Measurements from ENCODE around the gene FUT6.
A peak's percentile ranks its signal among the peaks of the same experiment; 100 is the strongest.

FUT6 gene

GRCh38 chr19:5805462-5806132 is 33.9 kb downstream of the FUT6 start:
- no peak overlapping the region for H3K9ac ChIP-seq (ENCODE audit: low read length in 5 of 5)
- H3K27me3 ChIP-seq (ENCODE audit: control insufficient read depth in 5 of 5, insufficient read depth in 4 of 5, low read length in 5 of 5): peaks cover 17 to 45% (median 32%) of the 10 kb centered on the region in 5 donors
- no peak overlapping the region for H3K4me3 ChIP-seq (ENCODE audit: low read depth in 1 of 5, low read length in 5 of 5)
- H3K9me3 ChIP-seq (ENCODE audit: control insufficient read depth in 5 of 5, low read length in 5 of 5): peaks cover 0 to 3% (median 0%) of the 10 kb centered on the region in 5 donors
- H3K36me3 ChIP-seq (ENCODE audit: control insufficient read depth in 5 of 5, insufficient read depth in 5 of 5, low read length in 5 of 5): no peaks in the 10 kb centered on the region
- peaks cover 0 to 20% (median 8%) of the 10 kb centered on the region in 5 donors for H3K4me1 ChIP-seq (ENCODE audit: control insufficient read depth in 5 of 5, insufficient read depth in 5 of 5, low read length in 5 of 5)
- H3K27ac ChIP-seq (ENCODE audit: low read depth, low read length): no peak overlapping the region

- H3K4me1 ChIP-seq (ENCODE audit: control insufficient read depth in 5 of 5, insufficient read depth in 5 of 5, low read length in 5 of 5): peaks cover 0 to 20% (median 8%) of the 10 kb centered on the region in 5 donors
Observed at GRCh38 chr19:5804516-5805461, 34.7 kb downstream of the FUT6 start, which contains the start of gene NRTN. TSS of gene NRTN (plus strand) at chr19:5805067. CDS start at chr19:5824166, 19,099 bp downstream.

DNA sequence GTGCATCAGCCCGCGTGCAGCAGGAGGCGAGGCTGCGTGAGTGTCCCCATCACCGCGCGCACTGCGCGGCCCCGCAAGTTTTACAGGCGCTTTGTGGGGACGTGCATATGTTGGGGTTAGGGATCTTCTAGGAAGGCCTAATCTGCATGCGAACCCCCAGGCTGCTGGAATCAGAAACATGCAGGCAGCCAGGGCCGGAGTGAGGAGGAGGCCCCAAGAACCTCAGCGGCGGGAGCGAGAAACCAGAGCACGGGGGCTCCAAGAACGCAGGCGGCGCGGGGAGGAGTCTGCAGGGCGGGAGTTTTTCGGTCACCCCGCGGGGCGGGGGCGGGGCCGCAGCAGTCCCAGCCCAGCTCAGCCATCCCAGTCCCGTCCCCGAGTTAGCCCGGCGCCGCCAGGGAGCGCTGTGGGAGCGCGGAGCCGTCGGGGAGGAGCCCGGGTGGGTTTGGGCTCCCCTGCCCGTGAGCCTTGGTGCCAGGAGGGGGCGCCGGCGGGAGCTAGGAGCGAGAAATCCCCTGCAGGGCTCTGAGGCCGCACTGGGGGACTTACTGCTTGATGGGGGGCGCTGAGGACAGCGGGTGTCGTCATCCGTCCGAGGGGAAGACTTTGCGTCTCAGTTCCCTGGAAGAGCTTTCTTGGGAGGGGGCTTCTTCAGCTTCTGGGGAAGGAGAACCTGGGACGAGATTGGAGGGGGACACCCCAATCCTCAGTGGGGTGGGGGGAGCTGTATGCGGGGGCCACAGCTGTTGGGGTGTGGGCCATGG is 35.6 kb downstream of the FUT6 start:
- Histone ChIP-seq H3K27ac (ENCODE audit: low read depth, low read length) (no peak overlapping the region), H3K4me1 (ENCODE audit: control insufficient read depth in 5 of 5, insufficient read depth in 5 of 5, low read length in 5 of 5) (peaks cover 0 to 20% (median 8%) of the 10 kb centered on the region in 5 donors), H3K4me3 (ENCODE audit: low read depth in 1 of 5, low read length in 5 of 5) (peak overlapping the region in 4 of 5 donors; percentile 11 to 68 (median 46)), H3K27me3 (ENCODE audit: control insufficient read depth in 5 of 5, insufficient read depth in 4 of 5, low read length in 5 of 5) (peaks cover 26 to 57% (median 42%) of the 10 kb centered on the region in 5 donors), H3K9ac (ENCODE audit: low read length in 5 of 5) (peak overlapping the region in 2 of 5 donors; percentile 35 to 68), H3K36me3 (ENCODE audit: control insufficient read depth in 5 of 5, insufficient read depth in 5 of 5, low read length in 5 of 5) (no peaks in the 10 kb centered on the region), H3K9me3 (ENCODE audit: control insufficient read depth in 5 of 5, low read length in 5 of 5) (peaks cover 0 to 3% (median 0%) of the 10 kb centered on the region in 5 donors)

More at GRCh38 chr19:5804516-5805461, 34.7 kb downstream of the FUT6 start, which contains the start of gene NRTN:
- H3K4me3 ChIP-seq (ENCODE audit: low read depth in 1 of 5, low read length in 5 of 5): peak within 1 kb of the TSS in 2 of 5 donors; percentile 32 to 60
- no peak within 1 kb of the TSS for H3K27ac ChIP-seq (ENCODE audit: low read depth, low read length)
- no peak within 1 kb of the TSS for H3K9ac ChIP-seq (ENCODE audit: low read length in 5 of 5)
- H3K27me3 ChIP-seq (ENCODE audit: control insufficient read depth in 5 of 5, insufficient read depth in 4 of 5, low read length in 5 of 5): peaks cover 24 to 52% (median 37%) of the 10 kb centered on the region in 5 donors
- no peaks in the 10 kb centered on the region for H3K36me3 ChIP-seq (ENCODE audit: control insufficient read depth in 5 of 5, insufficient read depth in 5 of 5, low read length in 5 of 5)
- peaks cover 0 to 3% (median 0%) of the 10 kb centered on the region in 5 donors for H3K9me3 ChIP-seq (ENCODE audit: control insufficient read depth in 5 of 5, low read length in 5 of 5)

DNA sequence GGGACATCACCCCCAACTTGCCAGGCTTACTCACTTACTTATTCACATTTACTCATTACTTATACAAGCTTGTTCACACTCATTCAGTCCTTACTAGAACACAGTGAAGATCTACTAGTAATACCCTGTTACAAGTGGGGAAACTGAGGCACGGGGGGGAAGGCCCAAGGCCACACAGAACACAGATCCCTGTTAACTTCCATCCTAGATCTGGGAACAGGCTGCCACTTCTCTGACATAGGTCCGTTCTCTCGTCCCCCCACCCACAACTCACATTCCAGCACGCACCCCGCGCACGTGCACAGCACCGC is 36.1 kb downstream of the FUT6 start:
- H3K36me3 ChIP-seq (ENCODE audit: control insufficient read depth in 5 of 5, insufficient read depth in 5 of 5, low read length in 5 of 5): no peaks in the 10 kb centered on the region
- H3K27me3 ChIP-seq (ENCODE audit: control insufficient read depth in 5 of 5, insufficient read depth in 4 of 5, low read length in 5 of 5): peaks cover 27 to 60% (median 45%) of the 10 kb centered on the region in 5 donors
- peaks cover 0 to 20% (median 8%) of the 10 kb centered on the region in 5 donors for H3K4me1 ChIP-seq (ENCODE audit: control insufficient read depth in 5 of 5, insufficient read depth in 5 of 5, low read length in 5 of 5)
- peak overlapping the region in 4 of 5 donors; percentile 11 to 68 (median 46) for H3K4me3 ChIP-seq (ENCODE audit: low read depth in 1 of 5, low read length in 5 of 5)
- H3K9ac ChIP-seq (ENCODE audit: low read length in 5 of 5): peak overlapping the region in 2 of 5 donors; percentile 35 to 68
- H3K27ac ChIP-seq (ENCODE audit: low read depth, low read length): no peak overlapping the region
- peaks cover 0 to 3% (median 0%) of the 10 kb centered on the region in 5 donors for H3K9me3 ChIP-seq (ENCODE audit: control insufficient read depth in 5 of 5, low read length in 5 of 5)

DNA sequence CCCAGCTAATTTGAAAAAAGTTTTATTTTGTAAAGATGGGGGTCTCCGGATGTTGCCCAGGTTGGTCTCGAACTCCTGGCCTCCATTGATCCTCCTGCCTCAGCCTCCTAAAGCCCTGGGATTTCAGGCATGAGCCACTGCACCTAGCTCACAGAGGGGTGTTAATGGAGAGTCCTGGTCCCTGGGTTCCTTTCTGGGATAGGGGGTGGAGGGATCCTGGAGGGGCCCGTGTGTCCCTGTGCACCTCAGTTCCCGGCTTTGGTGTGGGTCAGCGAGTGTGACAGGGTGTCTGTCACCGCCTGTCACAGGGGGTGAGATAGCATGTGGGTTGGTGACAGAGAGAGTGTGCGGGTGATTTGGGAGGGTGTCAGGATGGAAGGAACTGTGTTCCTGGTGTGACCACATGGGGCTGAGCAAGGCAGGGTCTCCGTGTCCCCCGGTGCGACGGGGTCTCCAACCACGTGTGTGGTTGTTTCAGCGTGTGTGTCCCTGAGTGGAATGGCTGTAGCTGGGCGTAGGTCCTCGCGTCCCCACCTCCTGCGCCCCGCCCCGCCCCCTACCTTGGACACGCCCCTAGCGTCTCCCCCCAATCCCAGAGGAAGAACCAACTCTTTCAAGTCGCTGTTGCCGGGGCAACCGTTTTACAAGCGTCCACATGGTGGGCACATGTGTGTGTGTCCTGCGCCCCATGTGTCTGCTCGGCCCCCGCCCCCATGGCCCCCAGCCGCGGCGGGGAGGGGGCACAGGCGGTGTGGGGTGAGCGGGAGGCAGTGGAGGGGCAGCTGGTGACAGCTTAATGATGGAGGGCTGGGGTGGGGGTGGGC is 37.5 kb downstream of the FUT6 start:
- Histone ChIP-seq H3K9ac (ENCODE audit: low read length in 5 of 5) (no peak overlapping the region), H3K27ac (ENCODE audit: low read depth, low read length) (no peak overlapping the region), H3K4me1 (ENCODE audit: control insufficient read depth in 5 of 5, insufficient read depth in 5 of 5, low read length in 5 of 5) (peaks cover 0 to 20% (median 8%) of the 10 kb centered on the region in 5 donors), H3K36me3 (ENCODE audit: control insufficient read depth in 5 of 5, insufficient read depth in 5 of 5, low read length in 5 of 5) (no peaks in the 10 kb centered on the region), H3K27me3 (ENCODE audit: control insufficient read depth in 5 of 5, insufficient read depth in 4 of 5, low read length in 5 of 5) (peaks cover 27 to 64% (median 45%) of the 10 kb centered on the region in 5 donors), H3K4me3 (ENCODE audit: low read depth in 1 of 5, low read length in 5 of 5) (no peak overlapping the region), H3K9me3 (ENCODE audit: control insufficient read depth in 5 of 5, low read length in 5 of 5) (peaks cover 0 to 3% (median 0%) of the 10 kb centered on the region in 5 donors)

DNA sequence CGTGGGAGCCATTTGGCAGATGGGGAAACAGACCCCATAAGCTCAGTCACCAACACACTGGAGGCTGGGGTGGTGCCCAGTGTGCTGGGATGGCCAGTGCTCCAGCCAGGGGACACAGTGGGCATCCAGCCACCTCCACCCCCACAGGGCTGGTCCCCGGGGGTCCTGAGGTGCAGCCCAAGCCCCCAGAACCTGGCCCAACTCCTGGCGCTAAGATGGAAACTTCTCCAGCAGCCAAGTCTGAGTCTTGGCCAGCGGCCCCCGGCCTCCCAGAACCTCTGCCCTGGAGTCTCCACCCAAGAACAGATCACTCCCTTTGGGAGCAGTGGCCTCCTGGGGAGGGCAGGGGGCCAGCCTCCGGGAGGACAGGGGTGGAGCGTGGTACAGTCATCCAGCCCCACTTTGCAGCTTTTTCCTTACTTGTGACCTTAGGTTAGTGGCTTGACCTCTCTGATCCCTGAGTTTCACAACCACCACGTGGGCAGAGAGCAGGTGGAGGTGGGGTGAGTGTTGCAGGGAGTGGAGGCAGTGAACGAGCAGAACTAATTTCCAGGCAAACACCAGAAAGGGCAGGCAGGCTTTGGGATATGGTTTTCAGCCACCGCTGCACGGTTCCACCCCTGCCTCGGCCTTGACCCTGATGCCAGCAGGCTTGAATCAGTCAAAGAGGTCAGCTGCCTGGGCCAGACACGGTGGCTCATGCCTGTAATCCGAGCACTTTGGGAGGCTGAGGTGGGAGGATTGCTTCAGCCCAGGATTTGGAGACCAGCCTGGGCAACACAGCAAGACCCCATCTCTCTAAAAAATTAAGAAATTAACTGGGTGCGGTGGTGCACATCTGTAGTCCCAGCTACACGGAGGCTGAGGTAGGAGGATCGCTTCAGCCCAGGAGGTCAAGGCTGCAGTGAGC is 38.9 kb downstream of the FUT6 start:
- H3K9ac ChIP-seq (ENCODE audit: low read length in 5 of 5): no peak overlapping the region
- no peaks in the 10 kb centered on the region for H3K9me3 ChIP-seq (ENCODE audit: control insufficient read depth in 5 of 5, low read length in 5 of 5)
- H3K4me3 ChIP-seq (ENCODE audit: low read depth in 1 of 5, low read length in 5 of 5): no peak overlapping the region
- H3K27ac ChIP-seq (ENCODE audit: low read depth, low read length): no peak overlapping the region
- H3K27me3 ChIP-seq (ENCODE audit: control insufficient read depth in 5 of 5, insufficient read depth in 4 of 5, low read length in 5 of 5): peaks cover 27 to 58% (median 41%) of the 10 kb centered on the region in 5 donors
- peaks cover 0 to 17% (median 7%) of the 10 kb centered on the region in 5 donors for H3K4me1 ChIP-seq (ENCODE audit: control insufficient read depth in 5 of 5, insufficient read depth in 5 of 5, low read length in 5 of 5)
- no peaks in the 10 kb centered on the region for H3K36me3 ChIP-seq (ENCODE audit: control insufficient read depth in 5 of 5, insufficient read depth in 5 of 5, low read length in 5 of 5)

- Histone ChIP-seq H3K27me3 (ENCODE audit: control insufficient read depth in 5 of 5, insufficient read depth in 4 of 5, low read length in 5 of 5) (peaks cover 27 to 53% (median 37%) of the 10 kb centered on the region in 5 donors), H3K36me3 (ENCODE audit: control insufficient read depth in 5 of 5, insufficient read depth in 5 of 5, low read length in 5 of 5) (no peaks in the 10 kb centered on the region), H3K9ac (ENCODE audit: low read length in 5 of 5) (no peak overlapping the region), H3K4me3 (ENCODE audit: low read depth in 1 of 5, low read length in 5 of 5) (no peak overlapping the region), H3K9me3 (ENCODE audit: control insufficient read depth in 5 of 5, low read length in 5 of 5) (no peaks in the 10 kb centered on the region), H3K4me1 (ENCODE audit: control insufficient read depth in 5 of 5, insufficient read depth in 5 of 5, low read length in 5 of 5) (peaks cover 0 to 14% (median 6%) of the 10 kb centered on the region in 5 donors), H3K27ac (ENCODE audit: low read depth, low read length) (no peak overlapping the region)
Observed at GRCh38 chr19:5799247-5800241, 40.0 kb downstream of the FUT6 start.

GRCh38 chr19:5798244-5798643 is 41.3 kb downstream of the FUT6 start:
- H3K27ac ChIP-seq (ENCODE audit: low read depth, low read length): no peak overlapping the region
- no peaks in the 10 kb centered on the region for H3K36me3 ChIP-seq (ENCODE audit: control insufficient read depth in 5 of 5, insufficient read depth in 5 of 5, low read length in 5 of 5)
- H3K4me1 ChIP-seq (ENCODE audit: control insufficient read depth in 5 of 5, insufficient read depth in 5 of 5, low read length in 5 of 5): peaks cover 0 to 8% (median under 1%) of the 10 kb centered on the region in 5 donors
- no peak overlapping the region for H3K9ac ChIP-seq (ENCODE audit: low read length in 5 of 5)
- no peaks in the 10 kb centered on the region for H3K9me3 ChIP-seq (ENCODE audit: control insufficient read depth in 5 of 5, low read length in 5 of 5)
- H3K27me3 ChIP-seq (ENCODE audit: control insufficient read depth in 5 of 5, insufficient read depth in 4 of 5, low read length in 5 of 5): peaks cover 22 to 40% (median 27%) of the 10 kb centered on the region in 5 donors
- no peak overlapping the region for H3K4me3 ChIP-seq (ENCODE audit: low read depth in 1 of 5, low read length in 5 of 5)
